Left lung (tissue), 10 donors: ENCODE measurements around the gene KRTAP10-4. TPM values are rescaled to one million over a fixed set of nuclear protein-coding genes. Genes with fewer than 3 reads are reported as not detected.

Source experiments
- ATAC-seq: fragments of 200-7000 bp; cut with Tn5 transposase; one replicate; pipeline ENCODE4 v1.9.1; 2020; ENCODE audit warnings: moderate library complexity
- DNase-seq, 4 donors: peaks; one replicate each; pipeline ENCODE4 v3.0.0-alpha.2; 2013 to 2020
- H3K27ac ChIP-seq, 2 donors: fragments of 200-600 bp; sonication (generic) in 1 of 2; one replicate each; pipeline versions ENCODE4 v1.5.0 to v1.8.0; 2020 to 2021
- H3K27me3 ChIP-seq, 2 donors: fragments of 200-600 bp; sonication (generic) in 1 of 2; one replicate each; pipeline versions ENCODE4 v1.5.0 to v1.8.0; 2020 to 2021
- H3K36me3 ChIP-seq, 2 donors: fragments of 200-600 bp; sonication (generic) in 1 of 2; one replicate each; pipeline versions ENCODE4 v1.5.0 to v1.8.0; 2020 to 2021
- H3K4me1 ChIP-seq, 2 donors: fragments of 200-600 bp; one replicate each; pipeline ENCODE4 v1.8.0; 2021
- H3K4me3 ChIP-seq, 2 donors: fragments of 200-600 bp; sonication (generic) in 1 of 2; one replicate each; pipeline versions ENCODE4 v1.5.0 to v1.8.0; 2020 to 2021; ENCODE audit warnings: mild to moderate bottlenecking in 1 of 2
- H3K9me3 ChIP-seq, 2 donors: fragments of 200-600 bp; sonication (generic) in 1 of 2; one replicate each; pipeline versions ENCODE4 v1.5.0 to v1.8.0; 2020 to 2021
- intact Hi-C, 2 donors: fragments of 100-400 bp; cut with DNase I; formaldehyde crosslinking; loops; one replicate each; pipeline versions ENCODE4 v1.11.2 to v1.14.2; 2022
- polyA plus RNA-seq, 6 donors: library from polyadenylated mRNA; unstranded; fragments of 120-200 nt; gene quantifications; one replicate each; pipeline ENCODE4 v1.2.1, GENCODE V29; 2013; ENCODE audit not compliant: insufficient read length in 6 of 6
- total RNA-seq, 2 donors: library from RNA; stranded (reverse); fragmentation: NEBNext Ultra II Directional; extraction: Animal tissue kit (Norgen Biotek cat#: 25700); gene quantifications; one replicate each; pipeline ENCODE4 v1.2.1, GENCODE V29; 2021
- TF ChIP-seq, protein P1 (sequence below), 2 donors: fragments of 200-600 bp; sonication (generic) in 1 of 2; IDR thresholded peaks; one replicate each; pipeline versions ENCODE4 v1.5.0 to v1.8.0; 2021; ENCODE audit warnings: antibody characterized with exemption in 2 of 2
- donor health status: DM: no; HTN: yes; CAD: no.
- donor health status: DM: no; HTN: no; CAD: no.

KRTAP10-4 gene
- total and polyA plus RNA-seq, 8 donors, result not detected

DNA sequence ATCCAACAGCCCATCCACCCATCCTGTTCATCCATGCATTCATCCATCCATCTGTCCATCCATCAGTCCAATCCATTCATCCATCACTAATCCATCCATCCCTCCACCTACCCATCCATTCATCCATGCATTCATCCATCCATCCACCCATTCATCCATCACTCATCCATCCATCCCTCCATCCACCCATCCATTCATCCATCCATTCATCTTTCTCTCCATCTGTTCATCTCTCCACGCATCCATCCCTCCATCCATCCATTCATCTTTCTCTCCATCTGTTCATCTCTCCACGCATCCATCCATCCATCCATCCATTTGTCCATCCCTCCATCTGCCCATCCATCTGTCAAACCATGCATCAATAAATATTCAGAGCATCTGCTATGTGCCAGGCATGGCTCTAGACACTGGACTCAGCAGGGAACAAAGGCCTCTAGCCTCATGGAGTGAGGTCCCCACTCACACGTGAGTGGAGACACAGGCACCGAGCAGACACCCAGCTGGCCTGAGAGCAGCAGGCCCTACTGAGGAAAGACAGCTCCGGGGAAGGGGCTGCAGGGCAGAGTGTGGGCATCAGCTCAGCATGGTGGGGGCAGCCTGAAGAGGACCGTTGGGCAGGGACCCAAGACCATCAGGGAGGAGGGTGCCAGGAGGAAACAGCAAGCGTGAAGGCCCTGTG is 43.2 kb upstream of the KRTAP10-4 start:
- intact Hi-C loops, result no loop called here
- TF ChIP-seq, protein P1, sequence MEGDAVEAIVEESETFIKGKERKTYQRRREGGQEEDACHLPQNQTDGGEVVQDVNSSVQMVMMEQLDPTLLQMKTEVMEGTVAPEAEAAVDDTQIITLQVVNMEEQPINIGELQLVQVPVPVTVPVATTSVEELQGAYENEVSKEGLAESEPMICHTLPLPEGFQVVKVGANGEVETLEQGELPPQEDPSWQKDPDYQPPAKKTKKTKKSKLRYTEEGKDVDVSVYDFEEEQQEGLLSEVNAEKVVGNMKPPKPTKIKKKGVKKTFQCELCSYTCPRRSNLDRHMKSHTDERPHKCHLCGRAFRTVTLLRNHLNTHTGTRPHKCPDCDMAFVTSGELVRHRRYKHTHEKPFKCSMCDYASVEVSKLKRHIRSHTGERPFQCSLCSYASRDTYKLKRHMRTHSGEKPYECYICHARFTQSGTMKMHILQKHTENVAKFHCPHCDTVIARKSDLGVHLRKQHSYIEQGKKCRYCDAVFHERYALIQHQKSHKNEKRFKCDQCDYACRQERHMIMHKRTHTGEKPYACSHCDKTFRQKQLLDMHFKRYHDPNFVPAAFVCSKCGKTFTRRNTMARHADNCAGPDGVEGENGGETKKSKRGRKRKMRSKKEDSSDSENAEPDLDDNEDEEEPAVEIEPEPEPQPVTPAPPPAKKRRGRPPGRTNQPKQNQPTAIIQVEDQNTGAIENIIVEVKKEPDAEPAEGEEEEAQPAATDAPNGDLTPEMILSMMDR (IDR thresholded peaks at IDR 0.05), result no peak
- Histone ChIP-seq H3K4me1 (no peaks in the 10 kb centered on the region), H3K9me3 (no peaks in the 10 kb centered on the region), H3K27me3 (peaks cover 0 to 20% of the 10 kb centered on the region in 2 donors), H3K36me3 (no peaks in the 10 kb centered on the region), H3K4me3 (no peak overlapping the region), H3K27ac (no peak overlapping the region)
- ATAC-seq, result no peak
- peak in 1 of 4 donors; percentile 16 for DNase-seq

DNA sequence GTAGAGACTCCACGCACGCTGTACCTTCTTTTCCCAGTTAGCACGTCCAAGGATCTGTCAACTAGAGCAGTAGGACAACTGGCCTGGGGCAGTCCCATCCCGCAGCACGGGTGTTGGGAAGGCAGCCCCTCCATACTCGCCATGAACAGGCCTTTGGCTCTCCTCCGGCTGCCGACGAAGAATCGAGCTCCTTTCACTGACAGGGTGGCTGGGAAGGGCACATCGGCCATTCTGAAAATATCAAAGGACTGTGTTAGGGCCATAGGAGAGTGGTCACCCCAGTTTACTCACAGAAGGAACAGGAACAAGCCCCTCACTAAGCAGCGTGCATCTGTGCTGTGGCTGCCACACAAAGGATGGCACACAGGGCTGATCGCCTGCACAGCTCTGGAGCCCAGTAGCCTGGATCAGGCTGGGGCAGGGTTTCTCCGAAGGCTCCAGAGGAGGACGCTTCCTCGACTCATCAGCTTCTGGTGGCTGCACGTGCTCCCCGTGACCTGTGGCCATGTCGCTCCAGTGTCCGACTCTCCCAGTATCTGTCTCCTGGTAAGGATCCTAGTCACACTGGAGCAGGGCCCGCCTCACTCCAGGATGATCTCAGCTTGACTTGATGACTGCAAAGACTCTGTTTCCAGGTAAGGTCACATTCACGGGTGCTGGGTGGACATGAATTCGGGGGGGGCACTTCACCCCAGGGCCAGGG is 42.5 kb upstream of the KRTAP10-4 start:
- no peaks in the 10 kb centered on the region for H3K9me3 ChIP-seq
- ATAC-seq (no peak), DNase-seq (no peak)
- H3K27ac ChIP-seq, result no peak overlapping the region
- intact Hi-C loops, result no loop called here
- no peaks in the 10 kb centered on the region for H3K36me3 ChIP-seq
- TF ChIP-seq, protein P1 (IDR thresholded peaks at IDR 0.05), result no peak
- peaks cover 0 to 20% of the 10 kb centered on the region in 2 donors for H3K27me3 ChIP-seq
- H3K4me3 ChIP-seq, result no peak overlapping the region
- H3K4me1 ChIP-seq, result no peaks in the 10 kb centered on the region

DNA sequence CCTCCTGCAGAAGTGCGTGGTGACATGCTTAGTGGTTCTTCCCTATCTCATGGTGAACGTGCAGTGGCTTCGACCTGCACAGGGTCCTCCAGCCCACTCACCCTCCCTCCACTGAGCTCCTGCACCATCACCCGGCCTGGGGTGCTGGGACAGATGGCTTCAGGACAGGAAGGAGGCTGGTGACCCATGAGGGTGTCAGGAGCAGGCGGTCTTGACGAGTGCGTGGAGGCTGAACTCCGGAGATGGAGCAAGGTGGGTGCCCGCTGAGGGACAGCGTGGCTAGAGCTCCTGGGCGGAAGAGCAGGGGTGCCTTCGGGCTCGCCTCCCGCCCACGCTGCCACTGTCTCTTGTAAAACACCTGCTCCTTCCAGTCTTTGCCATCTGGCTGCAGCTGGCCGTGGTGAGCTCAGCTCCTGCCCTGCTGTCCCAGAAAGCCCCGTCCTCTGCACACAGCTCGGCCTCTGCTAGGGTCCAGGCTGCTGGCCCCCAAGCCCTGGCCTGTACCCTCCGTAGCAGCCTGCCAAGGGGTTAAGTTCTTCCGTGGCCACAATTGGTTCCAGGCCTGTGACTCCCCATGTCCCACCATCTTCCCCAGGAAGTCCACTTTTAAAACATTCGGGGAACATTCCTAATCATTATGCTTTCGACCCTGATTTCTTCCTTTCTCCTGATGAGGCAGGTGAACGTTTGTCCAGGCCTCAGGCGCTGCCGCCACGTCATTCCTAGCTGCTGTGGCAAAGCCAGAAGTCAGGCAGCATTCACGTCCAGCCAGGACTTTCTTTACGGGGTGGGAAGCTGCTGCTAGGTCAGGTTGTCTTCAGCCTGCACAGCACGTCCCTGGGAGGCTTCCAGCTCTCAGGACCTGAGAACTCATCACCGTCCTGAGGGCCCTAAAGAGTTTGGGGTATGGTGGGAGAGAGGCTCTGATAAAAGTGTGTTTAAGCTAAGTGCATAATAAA is 41.6 kb upstream of the KRTAP10-4 start:
- ATAC-seq, result no peak
- peaks cover 0 to 20% of the 10 kb centered on the region in 2 donors for H3K27me3 ChIP-seq
- H3K4me1 ChIP-seq, result no peaks in the 10 kb centered on the region
- peak in 1 of 4 donors; percentile 63 for DNase-seq
- no peak overlapping the region for H3K4me3 ChIP-seq
- intact Hi-C loops, result no loop called here
- no peaks in the 10 kb centered on the region for H3K36me3 ChIP-seq
- TF ChIP-seq, protein P1 (IDR thresholded peaks at IDR 0.05), result no peak
- no peak overlapping the region for H3K27ac ChIP-seq
- H3K9me3 ChIP-seq, result no peaks in the 10 kb centered on the region

DNA sequence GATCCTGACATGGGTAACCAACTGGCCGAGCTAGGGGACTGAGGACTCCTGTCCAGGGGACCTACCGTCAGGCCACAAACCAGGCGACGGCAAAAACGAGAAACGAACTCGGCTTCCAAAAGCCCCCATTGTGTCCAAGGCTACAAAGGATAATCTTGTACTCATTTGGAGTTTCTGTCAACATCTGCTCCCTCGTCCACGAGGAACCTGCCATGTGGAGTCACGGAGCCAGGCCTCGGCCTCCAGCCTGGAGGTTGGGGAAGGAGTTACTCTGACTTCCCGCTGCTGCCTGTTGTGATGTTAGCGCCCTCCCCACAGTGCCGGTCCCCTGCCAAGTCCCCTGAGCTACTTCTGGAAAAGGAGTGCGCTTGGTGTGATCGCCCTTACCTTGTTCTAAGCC is 40.8 kb upstream of the KRTAP10-4 start:
- Histone ChIP-seq H3K27ac (no peak overlapping the region), H3K4me1 (no peaks in the 10 kb centered on the region), H3K9me3 (no peaks in the 10 kb centered on the region), H3K36me3 (no peaks in the 10 kb centered on the region), H3K27me3 (peaks cover 0 to 20% of the 10 kb centered on the region in 2 donors), H3K4me3 (no peak overlapping the region)
- no peak for ATAC-seq
- TF ChIP-seq, protein P1 (IDR thresholded peaks at IDR 0.05), result no peak
- no peak for DNase-seq
- intact Hi-C loops, result no loop called here
